Central memory CD8-positive, alpha-beta T cell (primary cell): ENCODE results near the gene GZMH.
"Not testable (repeated sequence)": the region's sequence is repeated elsewhere in the genome, so short reads cannot be mapped to it uniquely, and the experiment has no call there.

ENCODE experiments used
- ATAC-seq: fragments of 150-1000 bp; cut with Tn5 transposase; replicated peaks from 2 replicates; pipeline ENCODE4 v1.10.0; 2022; ENCODE audit warnings: mild to moderate bottlenecking, moderate FRiP score, moderate number of reproducible peaks; ENCODE audit not compliant: poor library complexity, severe bottlenecking; ENCODE audit errors: extremely low read depth
- DNase-seq, 2 donors: peaks; one replicate each; pipeline ENCODE4 v3.0.0; 2021; ENCODE audit warnings: low spot score in 2 of 2
- H3K27ac Mint-ChIP-seq: one replicate; pipeline ENCODE4 v1.8.0; 2022; ENCODE audit warnings: low read depth, mild to moderate bottlenecking, moderate library complexity, mixed read lengths
- H3K27me3 Mint-ChIP-seq: one replicate; pipeline ENCODE4 v1.8.0; 2022; ENCODE audit warnings: mixed read lengths
- H3K36me3 Mint-ChIP-seq: one replicate; pipeline ENCODE4 v1.8.0; 2022; ENCODE audit warnings: mild to moderate bottlenecking, moderate library complexity, mixed read lengths; ENCODE audit not compliant: insufficient read depth
- H3K4me1 Mint-ChIP-seq: one replicate; pipeline ENCODE4 v1.8.0; 2022; ENCODE audit warnings: mixed read lengths
- H3K4me3 Mint-ChIP-seq: one replicate; pipeline ENCODE4 v1.8.0; 2022; ENCODE audit warnings: mild to moderate bottlenecking, moderate library complexity, mixed read lengths
- H3K9me3 Mint-ChIP-seq: one replicate; pipeline ENCODE4 v1.8.0; 2022; ENCODE audit warnings: mixed read lengths

Gene GZMH

DNA sequence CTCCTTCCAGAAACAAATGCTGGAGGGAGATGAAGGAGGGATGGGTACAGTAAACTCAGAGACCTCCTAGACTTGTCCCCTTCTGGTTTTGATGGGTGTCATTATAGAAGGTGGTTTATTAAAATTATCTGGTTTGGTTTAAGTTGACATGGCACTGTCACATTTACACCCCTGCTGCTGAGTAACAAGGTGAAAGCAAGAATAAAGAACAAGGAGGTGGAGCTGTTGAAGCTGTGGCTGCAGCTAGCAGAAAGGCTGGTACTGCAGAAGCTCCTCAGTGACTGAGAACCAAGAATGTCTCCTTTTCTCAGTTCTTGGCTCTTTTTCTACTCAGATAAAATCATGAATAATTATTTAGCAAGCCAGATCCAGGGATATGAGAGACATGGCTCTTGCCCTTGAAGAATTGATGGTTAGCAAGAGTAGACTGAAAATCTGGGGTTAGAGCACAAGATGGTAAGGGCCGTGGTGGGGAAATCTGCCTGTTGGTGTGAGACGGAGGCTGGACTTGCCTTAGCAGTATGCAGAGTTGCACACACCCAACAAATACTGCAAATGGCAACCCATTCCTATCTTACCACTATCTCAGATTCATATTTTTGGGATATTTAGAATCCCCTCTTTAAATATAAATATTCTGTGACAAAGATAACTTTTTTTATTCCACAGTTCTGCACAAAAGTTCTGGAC is at the start of gene GZMH:
Gene GZMH, minus strand, starts transcription at position 31 of the 690 bp plus-strand sequence. CDS start 72 bp downstream, outside the sequence.
- DNase-seq (peak in 1 of 2 donors; percentile 38), ATAC-seq (peak; percentile 85)
- Mint-ChIP-seq H3K4me1 (peaks cover 89% of the 10 kb centered on the region), H3K4me3 (peak within 1 kb of the TSS; percentile 79), H3K27me3 (no peaks in the 10 kb centered on the region), H3K36me3 (peaks cover 6% of the 10 kb centered on the region), H3K27ac (peak within 1 kb of the TSS; percentile 97), H3K9me3 (no peaks in the 10 kb centered on the region)

DNA sequence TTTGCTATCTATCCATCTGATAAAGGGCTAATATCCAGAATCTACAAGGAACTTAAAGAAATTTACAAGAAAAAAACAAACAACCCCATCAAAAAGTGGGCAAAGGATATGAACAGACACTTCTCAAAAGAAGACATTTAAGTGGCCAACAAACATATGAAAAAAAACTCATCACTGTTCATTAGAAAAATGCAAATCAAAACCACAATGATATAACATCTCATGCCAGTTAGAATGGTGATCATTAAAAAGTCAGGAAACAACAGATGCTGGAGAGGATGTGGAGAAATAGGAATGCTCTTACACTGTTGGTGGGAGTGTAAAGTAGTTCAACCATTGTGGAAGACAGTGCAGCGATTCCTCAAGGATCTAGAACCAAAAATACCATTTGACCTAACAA is 38.9 kb upstream of the GZMH start:
- H3K4me1 Mint-ChIP-seq, result peaks cover 11% of the 10 kb centered on the region
- ATAC-seq, H3K27ac Mint-ChIP-seq, H3K27me3 Mint-ChIP-seq, DNase-seq, H3K36me3 Mint-ChIP-seq, H3K4me3 Mint-ChIP-seq, H3K9me3 Mint-ChIP-seq: not testable (repeated sequence)

DNA sequence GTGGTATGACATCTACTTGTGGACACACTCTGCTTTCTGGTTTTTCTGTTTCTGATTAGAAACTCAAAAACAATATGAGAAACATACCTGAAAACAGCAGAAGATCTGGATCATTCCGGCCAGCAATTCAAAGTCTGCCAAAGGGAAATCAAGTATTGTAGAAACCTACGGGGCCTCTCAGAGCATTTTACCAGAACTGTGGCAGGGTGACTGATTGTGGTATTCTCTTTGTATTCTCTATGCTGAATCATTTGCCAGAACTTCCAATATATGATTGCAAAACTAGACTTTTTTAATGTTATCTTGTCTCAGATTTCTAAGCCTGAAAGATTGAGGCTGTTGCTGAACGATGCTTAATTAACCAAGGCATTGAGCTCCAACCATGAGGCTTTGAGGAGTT is 30.4 kb upstream of the GZMH start:
- H3K36me3 Mint-ChIP-seq, result no peaks in the 10 kb centered on the region
- H3K27me3 Mint-ChIP-seq, result no peaks in the 10 kb centered on the region
- DNase-seq (no peak), ATAC-seq (no peak)
- H3K4me3 Mint-ChIP-seq, result no peak overlapping the region
- peaks cover 6% of the 10 kb centered on the region for H3K4me1 Mint-ChIP-seq
- no peaks in the 10 kb centered on the region for H3K9me3 Mint-ChIP-seq
- H3K27ac Mint-ChIP-seq, result no peak overlapping the region

- no peak overlapping the region for H3K27ac Mint-ChIP-seq
- ATAC-seq, result no peak
- DNase-seq, result no peak
- no peak overlapping the region for H3K4me3 Mint-ChIP-seq
- no peaks in the 10 kb centered on the region for H3K9me3 Mint-ChIP-seq
- H3K36me3 Mint-ChIP-seq, result no peaks in the 10 kb centered on the region
- no peaks in the 10 kb centered on the region for H3K27me3 Mint-ChIP-seq
- peaks cover 13% of the 10 kb centered on the region for H3K4me1 Mint-ChIP-seq
These were observed 29.8 kb upstream of the GZMH start for GRCh38 chr14:24639270-24639669.

DNA sequence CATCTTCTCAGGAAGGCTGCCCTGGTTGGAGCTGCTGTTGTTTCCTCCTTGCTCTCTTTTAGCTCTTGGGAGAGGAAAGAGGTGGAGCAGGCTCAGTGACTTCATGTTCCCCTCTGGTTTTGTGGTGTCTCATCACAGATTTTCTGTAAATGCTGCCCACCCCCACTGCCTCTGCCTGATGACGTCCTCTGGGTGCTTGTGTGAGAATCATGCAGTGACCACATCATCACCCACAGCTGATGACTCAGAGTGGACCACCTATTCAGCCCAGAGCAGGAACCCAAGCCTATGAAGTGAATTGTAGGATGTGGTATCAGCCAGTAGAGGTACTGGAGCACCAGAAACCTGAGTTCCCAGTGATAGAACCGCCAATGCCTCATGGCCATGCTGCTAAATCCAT is 24.7 kb upstream of the GZMH start, which contains the start of gene GZMB:
Gene GZMB, minus strand, starts transcription at position 33 of the 400 bp plus-strand sequence. Its CDS starts 30 bp downstream, at position 3.
- peak within 1 kb of the TSS; percentile 73 for H3K27ac Mint-ChIP-seq
- H3K27me3 Mint-ChIP-seq, result no peaks in the 10 kb centered on the region
- H3K9me3 Mint-ChIP-seq, result no peaks in the 10 kb centered on the region
- ATAC-seq (peak; percentile 98), DNase-seq (peak in 1 of 2 donors; percentile 83)
- peak within 1 kb of the TSS; percentile 81 for H3K4me3 Mint-ChIP-seq
- H3K36me3 Mint-ChIP-seq, result peaks cover 16% of the 10 kb centered on the region
- H3K4me1 Mint-ChIP-seq, result peaks cover 54% of the 10 kb centered on the region

DNA sequence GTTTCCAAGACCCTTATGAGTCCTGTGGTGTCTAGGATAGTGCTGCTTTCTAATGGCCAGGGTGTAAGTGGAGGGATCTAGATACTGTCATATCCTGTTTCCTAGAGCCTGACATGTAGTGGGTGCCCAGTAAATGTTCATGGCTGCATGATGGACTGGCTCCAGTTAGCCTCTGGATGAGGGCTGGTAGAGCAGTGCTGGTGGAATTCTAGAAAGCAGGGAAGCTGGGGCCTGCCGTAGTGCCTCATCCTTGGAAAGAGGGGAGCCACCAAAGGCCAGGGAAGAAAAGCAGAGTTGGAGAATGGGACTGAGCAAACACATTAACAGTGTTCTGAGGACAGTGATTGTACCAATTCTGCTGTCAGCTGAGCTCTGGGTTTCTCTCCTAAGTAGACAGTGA is 23.9 kb upstream of the GZMH start:
- no peak for DNase-seq
- H3K9me3 Mint-ChIP-seq, result no peaks in the 10 kb centered on the region
- peak overlapping the region; percentile 73 for H3K27ac Mint-ChIP-seq
- no peaks in the 10 kb centered on the region for H3K27me3 Mint-ChIP-seq
- peak overlapping the region; percentile 81 for H3K4me3 Mint-ChIP-seq
- peaks cover 16% of the 10 kb centered on the region for H3K36me3 Mint-ChIP-seq
- ATAC-seq, result no peak
- peaks cover 54% of the 10 kb centered on the region for H3K4me1 Mint-ChIP-seq

- H3K27ac Mint-ChIP-seq, result peak overlapping the region; percentile 73
- H3K9me3 Mint-ChIP-seq, result no peaks in the 10 kb centered on the region
- no peak for DNase-seq
- peaks cover 16% of the 10 kb centered on the region for H3K36me3 Mint-ChIP-seq
- H3K4me3 Mint-ChIP-seq, result peak overlapping the region; percentile 81
- H3K4me1 Mint-ChIP-seq, result peaks cover 57% of the 10 kb centered on the region
- no peak for ATAC-seq
- no peaks in the 10 kb centered on the region for H3K27me3 Mint-ChIP-seq
These were observed 23.3 kb upstream of the GZMH start for GRCh38 chr14:24632761-24633160.

GRCh38 chr14:24632336-24632735 is 22.9 kb upstream of the GZMH start:
- H3K27me3 Mint-ChIP-seq, result no peaks in the 10 kb centered on the region
- H3K27ac Mint-ChIP-seq, result peak overlapping the region; percentile 73
- H3K9me3 Mint-ChIP-seq, result no peaks in the 10 kb centered on the region
- H3K4me1 Mint-ChIP-seq, result peaks cover 61% of the 10 kb centered on the region
- peaks cover 16% of the 10 kb centered on the region for H3K36me3 Mint-ChIP-seq
- H3K4me3 Mint-ChIP-seq, result peak overlapping the region; percentile 81
- ATAC-seq, result no peak
- DNase-seq, result no peak

DNA sequence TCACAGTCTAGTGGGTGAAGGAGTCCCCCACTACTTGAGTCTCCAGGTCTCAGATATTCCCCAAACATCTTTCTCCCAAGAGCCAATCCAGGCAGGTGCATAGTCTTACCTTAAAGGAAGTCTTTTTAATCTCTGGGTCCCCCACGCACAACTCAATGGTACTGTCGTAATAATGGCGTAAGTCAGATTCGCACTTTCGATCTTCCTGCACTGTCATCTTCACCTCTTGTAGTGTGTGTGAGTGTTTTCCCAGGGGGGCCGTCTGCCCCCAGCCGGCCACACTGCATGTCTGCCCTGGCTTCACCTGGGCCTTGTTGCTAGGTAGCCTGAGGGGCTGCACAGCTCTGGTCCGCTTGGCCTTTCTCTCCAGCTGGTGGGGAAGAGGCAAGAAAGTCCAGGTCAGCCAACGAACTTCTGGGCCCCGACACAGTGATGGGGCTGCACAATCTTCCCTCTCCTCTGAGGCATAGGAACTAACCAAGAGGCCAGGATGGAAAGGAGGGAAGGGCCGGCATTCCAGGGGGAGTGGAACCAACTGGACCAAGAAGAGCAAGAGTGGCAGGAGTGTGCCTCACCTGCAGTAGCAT is 22.4 kb upstream of the GZMH start:
- ATAC-seq (no peak), DNase-seq (no peak)
- Mint-ChIP-seq H3K27me3 (no peaks in the 10 kb centered on the region), H3K27ac (peak overlapping the region; percentile 73), H3K36me3 (peaks cover 16% of the 10 kb centered on the region), H3K4me3 (peak overlapping the region; percentile 81), H3K4me1 (peaks cover 61% of the 10 kb centered on the region), H3K9me3 (no peaks in the 10 kb centered on the region)

DNA sequence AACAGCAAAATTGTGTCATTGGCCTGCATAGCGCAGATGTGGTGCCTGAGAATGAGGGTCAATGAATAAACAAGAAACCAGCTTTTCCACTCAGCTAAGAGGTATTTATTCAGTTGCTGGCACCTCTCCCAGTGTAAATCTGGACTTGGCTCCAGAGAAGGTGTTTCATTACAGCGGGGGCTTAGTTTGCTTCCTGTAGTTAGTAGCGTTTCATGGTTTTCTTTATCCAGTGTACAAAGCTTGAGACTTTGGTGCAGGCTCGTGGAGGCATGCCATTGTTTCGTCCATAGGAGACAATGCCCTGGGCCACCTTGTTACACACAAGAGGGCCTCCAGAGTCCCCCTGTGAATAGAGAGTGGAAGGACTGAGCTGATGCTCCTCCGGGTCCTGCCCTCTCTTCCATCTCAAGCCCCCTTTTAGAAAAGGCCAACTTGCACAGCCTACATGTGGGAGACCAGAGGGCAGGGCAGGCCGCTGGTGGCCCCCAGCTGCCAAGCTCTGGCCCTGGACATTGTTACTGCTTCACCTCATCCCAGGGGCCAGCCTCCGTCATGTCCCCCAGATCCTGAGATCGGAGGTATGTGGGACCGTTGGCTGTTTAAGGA is 21.5 kb upstream of the GZMH start:
- Mint-ChIP-seq H3K27me3 (no peaks in the 10 kb centered on the region), H3K4me1 (peaks cover 61% of the 10 kb centered on the region), H3K36me3 (peaks cover 16% of the 10 kb centered on the region), H3K9me3 (no peaks in the 10 kb centered on the region), H3K4me3 (peak overlapping the region; percentile 81), H3K27ac (peak overlapping the region; percentile 73)
- ATAC-seq (no peak), DNase-seq (no peak)

- H3K36me3 Mint-ChIP-seq, result peaks cover 16% of the 10 kb centered on the region
- peak overlapping the region; percentile 81 for H3K4me3 Mint-ChIP-seq
- no peak for ATAC-seq
- DNase-seq, result no peak
- no peaks in the 10 kb centered on the region for H3K9me3 Mint-ChIP-seq
- peaks cover 61% of the 10 kb centered on the region for H3K4me1 Mint-ChIP-seq
- peak overlapping the region; percentile 73 for H3K27ac Mint-ChIP-seq
- no peaks in the 10 kb centered on the region for H3K27me3 Mint-ChIP-seq
These were observed 20.8 kb upstream of the GZMH start for GRCh38 chr14:24630087-24630871.

DNA sequence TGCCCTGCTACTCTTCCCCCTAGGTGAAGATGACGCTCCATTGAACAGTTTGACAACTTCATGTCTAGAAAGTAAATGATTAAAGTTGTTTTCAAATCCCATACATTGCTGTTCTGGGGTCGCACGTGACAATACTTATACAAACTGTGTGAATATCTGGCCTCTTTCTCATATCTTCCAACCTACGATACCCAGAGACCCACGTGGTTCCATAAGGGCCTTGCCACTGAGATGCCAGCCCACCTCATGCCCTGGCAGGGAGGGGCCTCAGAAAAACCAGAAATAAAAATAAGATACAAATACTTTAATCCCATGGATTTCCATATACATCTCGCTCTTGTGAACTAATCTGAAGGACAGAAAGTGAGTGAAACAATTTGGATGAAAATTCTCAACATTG is 20.0 kb upstream of the GZMH start:
- H3K27ac Mint-ChIP-seq, result peak overlapping the region; percentile 73
- peaks cover 57% of the 10 kb centered on the region for H3K4me1 Mint-ChIP-seq
- H3K9me3 Mint-ChIP-seq, result no peaks in the 10 kb centered on the region

More for the DNA sequence above, 20.0 kb upstream of the GZMH start:
- DNase-seq (no peak), ATAC-seq (no peak)
- H3K4me3 Mint-ChIP-seq, result peak overlapping the region; percentile 81
- H3K27me3 Mint-ChIP-seq, result no peaks in the 10 kb centered on the region
- H3K36me3 Mint-ChIP-seq, result peaks cover 16% of the 10 kb centered on the region
